Measurements from ENCODE around the gene UBD.

DNA sequence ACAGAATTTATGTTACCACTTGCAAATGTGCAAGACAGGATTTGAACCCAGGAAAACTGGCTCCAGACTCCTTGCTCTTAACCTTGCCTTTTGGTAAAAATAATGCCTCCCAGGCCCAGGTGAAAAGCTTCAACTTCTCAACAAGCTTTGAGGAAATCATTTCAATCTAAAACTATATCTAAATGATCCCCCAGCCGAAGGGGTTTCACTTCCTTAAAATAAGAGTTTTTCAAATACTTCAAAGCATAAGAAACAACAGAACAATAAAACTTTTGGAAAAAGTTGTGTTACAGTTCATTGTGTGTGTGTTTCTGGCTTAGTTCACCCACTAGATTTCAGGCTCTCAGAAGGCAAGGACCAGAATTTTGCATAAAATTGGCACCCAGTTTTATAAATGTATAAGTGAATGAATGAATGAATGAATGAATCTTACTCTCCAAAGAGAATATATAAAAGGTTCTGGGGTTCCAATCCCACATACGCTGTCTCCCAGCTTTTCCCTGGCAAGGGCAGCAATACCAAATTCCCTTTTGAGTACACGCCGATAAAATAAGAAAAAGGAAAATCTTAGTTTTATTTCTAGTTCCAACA is 30.8 kb upstream of the UBD start:
- TF ChIP-seq TCF4 (CRISPR knock-in tag; IDR thresholded peaks at IDR 0.05; ENCODE audit: borderline replicate concordance) (no peak), TOX (CRISPR knock-in tag; IDR thresholded peaks at IDR 0.05; ENCODE audit: borderline replicate concordance) (no peak), ISL1 (CRISPR knock-in tag; IDR thresholded peaks at IDR 0.05) (no peak), ZFP30 (CRISPR knock-in tag; IDR thresholded peaks at IDR 0.05) (no peak), BACH2 (CRISPR knock-in tag; IDR thresholded peaks at IDR 0.05; ENCODE audit: borderline replicate concordance) (no peak), ZFP3 (CRISPR knock-in tag; IDR thresholded peaks at IDR 0.05) (no peak), ZNF565 (CRISPR knock-in tag; conservative IDR thresholded peaks at IDR 0.05; ENCODE audit: low read depth) (no peak), ZNF8 (CRISPR knock-in tag; IDR thresholded peaks at IDR 0.05) (no peak)

Data from SK-N-SH treated with all-trans-retinoic acid at 6 μM for 48 hours (cell line).